ENCODE data around the gene SIN3A.

DNA sequence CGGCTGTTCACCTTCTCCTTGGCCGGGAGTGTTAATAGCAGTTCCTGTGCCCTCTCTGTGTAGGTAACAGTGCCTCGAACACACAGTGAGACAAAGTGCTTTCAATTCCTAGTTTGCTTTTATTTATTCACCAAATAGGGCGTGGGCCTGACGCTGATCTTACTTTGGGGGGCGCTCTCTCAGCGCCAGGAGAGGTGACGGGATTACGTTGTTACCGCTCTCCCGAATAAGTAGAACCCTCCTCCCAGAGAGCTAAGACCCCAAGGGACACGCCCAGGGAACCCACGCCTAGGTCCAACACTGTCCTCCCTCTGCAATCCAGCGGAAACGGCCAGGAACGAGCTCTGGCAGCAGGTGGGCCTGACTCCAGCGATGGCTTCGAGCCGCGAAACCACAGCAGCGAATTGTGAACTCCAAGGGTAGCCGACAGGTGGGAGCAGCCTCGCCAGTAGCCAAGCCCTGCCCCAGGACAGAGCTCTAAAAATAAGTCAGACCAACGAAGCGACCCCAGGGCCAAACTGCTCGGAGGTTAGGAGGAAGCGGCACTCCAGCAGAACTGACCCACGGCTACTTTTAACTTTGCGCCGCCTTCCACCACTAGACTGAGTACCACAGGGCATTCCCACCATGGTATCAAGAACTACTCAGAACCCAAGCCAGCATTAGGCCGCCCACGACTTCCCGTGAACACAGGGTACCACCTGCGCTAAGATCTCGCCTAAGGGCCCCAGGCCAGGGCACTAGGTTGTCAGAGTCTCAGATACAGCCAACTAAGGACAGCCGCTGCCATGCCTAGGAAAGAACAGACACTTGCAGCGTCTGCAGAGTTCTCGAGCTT is 1.6 kb upstream of the SIN3A start:
- TF ChIP-seq, protein P1, sequence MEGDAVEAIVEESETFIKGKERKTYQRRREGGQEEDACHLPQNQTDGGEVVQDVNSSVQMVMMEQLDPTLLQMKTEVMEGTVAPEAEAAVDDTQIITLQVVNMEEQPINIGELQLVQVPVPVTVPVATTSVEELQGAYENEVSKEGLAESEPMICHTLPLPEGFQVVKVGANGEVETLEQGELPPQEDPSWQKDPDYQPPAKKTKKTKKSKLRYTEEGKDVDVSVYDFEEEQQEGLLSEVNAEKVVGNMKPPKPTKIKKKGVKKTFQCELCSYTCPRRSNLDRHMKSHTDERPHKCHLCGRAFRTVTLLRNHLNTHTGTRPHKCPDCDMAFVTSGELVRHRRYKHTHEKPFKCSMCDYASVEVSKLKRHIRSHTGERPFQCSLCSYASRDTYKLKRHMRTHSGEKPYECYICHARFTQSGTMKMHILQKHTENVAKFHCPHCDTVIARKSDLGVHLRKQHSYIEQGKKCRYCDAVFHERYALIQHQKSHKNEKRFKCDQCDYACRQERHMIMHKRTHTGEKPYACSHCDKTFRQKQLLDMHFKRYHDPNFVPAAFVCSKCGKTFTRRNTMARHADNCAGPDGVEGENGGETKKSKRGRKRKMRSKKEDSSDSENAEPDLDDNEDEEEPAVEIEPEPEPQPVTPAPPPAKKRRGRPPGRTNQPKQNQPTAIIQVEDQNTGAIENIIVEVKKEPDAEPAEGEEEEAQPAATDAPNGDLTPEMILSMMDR (conservative IDR thresholded peaks at IDR 0.05; ENCODE audit: low read length) = peak; percentile 81
- TF ChIP-seq EZH2phosphoT487 (IDR thresholded peaks at IDR 0.05; ENCODE audit: borderline replicate concordance, low read depth, low read length) = no peak

Data from OCI-LY7 (cell line).